ENCODE measurements around the gene SLC24A3.

SLC24A3 gene

GRCh38 chr20:19348582-19348981 lies 136.1 kb downstream of the SLC24A3 start:
- H3K9me3 Mint-ChIP-seq, result peaks cover 12% of the 10 kb centered on the region
- no peak for TF ChIP-seq CTCF (IDR thresholded peaks at IDR 0.05; ENCODE audit: unreplicated experiment in 3 of 3)
- no peaks in the 10 kb centered on the region for H3K36me3 Mint-ChIP-seq (ENCODE audit: low read depth)
- H3K27ac Mint-ChIP-seq, result no peak overlapping the region
- no peaks in the 10 kb centered on the region for H3K27me3 Mint-ChIP-seq (ENCODE audit: low read depth)
- peaks cover 7% of the 10 kb centered on the region for H3K4me1 Mint-ChIP-seq
- H3K4me3 Mint-ChIP-seq, result no peak overlapping the region

- no peak overlapping the region for H3K27ac Mint-ChIP-seq
- H3K36me3 Mint-ChIP-seq (ENCODE audit: low read depth), result no peaks in the 10 kb centered on the region
- H3K27me3 Mint-ChIP-seq (ENCODE audit: low read depth), result no peaks in the 10 kb centered on the region
- no peak for TF ChIP-seq CTCF (IDR thresholded peaks at IDR 0.05; ENCODE audit: unreplicated experiment in 3 of 3)
- H3K9me3 Mint-ChIP-seq, result peaks cover 6% of the 10 kb centered on the region
- peaks cover 7% of the 10 kb centered on the region for H3K4me1 Mint-ChIP-seq
- H3K4me3 Mint-ChIP-seq, result no peak overlapping the region
Observed at GRCh38 chr20:19349879-19350278, 137.4 kb downstream of the SLC24A3 start.

GRCh38 chr20:19351542-19351941 lies 139.1 kb downstream of the SLC24A3 start:
- no peak overlapping the region for H3K27ac Mint-ChIP-seq
- no peak for TF ChIP-seq CTCF (IDR thresholded peaks at IDR 0.05; ENCODE audit: unreplicated experiment in 3 of 3)

GRCh38 chr20:19354950-19355349 lies 142.5 kb downstream of the SLC24A3 start:
- no peak for TF ChIP-seq CTCF (IDR thresholded peaks at IDR 0.05; ENCODE audit: unreplicated experiment in 3 of 3)
- peak overlapping the region in 2 of 3 experiments; percentile 6 to 29 for H3K27ac Mint-ChIP-seq
- H3K4me3 Mint-ChIP-seq, result no peak overlapping the region
- H3K27me3 Mint-ChIP-seq (ENCODE audit: low read depth), result no peaks in the 10 kb centered on the region
- no peaks in the 10 kb centered on the region for H3K9me3 Mint-ChIP-seq
- no peaks in the 10 kb centered on the region for H3K36me3 Mint-ChIP-seq (ENCODE audit: low read depth)
- H3K4me1 Mint-ChIP-seq, result peaks cover 7% of the 10 kb centered on the region

More at GRCh38 chr20:19351542-19351941, 139.1 kb downstream of the SLC24A3 start:
- no peaks in the 10 kb centered on the region for H3K9me3 Mint-ChIP-seq
- no peaks in the 10 kb centered on the region for H3K27me3 Mint-ChIP-seq (ENCODE audit: low read depth)
- peaks cover 7% of the 10 kb centered on the region for H3K4me1 Mint-ChIP-seq
- no peak overlapping the region for H3K4me3 Mint-ChIP-seq
- no peaks in the 10 kb centered on the region for H3K36me3 Mint-ChIP-seq (ENCODE audit: low read depth)

GRCh38 chr20:19361790-19362189 lies 149.3 kb downstream of the SLC24A3 start:
- Mint-ChIP-seq H3K36me3 (ENCODE audit: low read depth) (no peaks in the 10 kb centered on the region), H3K4me3 (no peak overlapping the region), H3K27ac (peak overlapping the region in 2 of 3 experiments; percentile 43 to 72), H3K4me1 (peaks cover 41% of the 10 kb centered on the region), H3K27me3 (ENCODE audit: low read depth) (no peaks in the 10 kb centered on the region), H3K9me3 (no peaks in the 10 kb centered on the region)
- no peak for TF ChIP-seq CTCF (IDR thresholded peaks at IDR 0.05; ENCODE audit: unreplicated experiment in 3 of 3)

GRCh38 chr20:19363476-19363875 lies 151.0 kb downstream of the SLC24A3 start:
- H3K27me3 Mint-ChIP-seq (ENCODE audit: low read depth), result peaks cover 4% of the 10 kb centered on the region
- H3K9me3 Mint-ChIP-seq, result no peaks in the 10 kb centered on the region
- H3K4me3 Mint-ChIP-seq, result no peak overlapping the region
- peaks cover 49% of the 10 kb centered on the region for H3K4me1 Mint-ChIP-seq
- no peak for TF ChIP-seq CTCF (IDR thresholded peaks at IDR 0.05; ENCODE audit: unreplicated experiment in 3 of 3)
- no peaks in the 10 kb centered on the region for H3K36me3 Mint-ChIP-seq (ENCODE audit: low read depth)
- H3K27ac Mint-ChIP-seq, result peak overlapping the region in 2 of 3 experiments; percentile 61 to 65

Data from nephron (organoid).